GM18867 (cell line): ENCODE measurements around the gene DSCAML1.

ENCODE experiments used
- ATAC-seq: cut with Tn5 transposase; IDR thresholded peaks from one replicate; pipeline ENCODE4 v1.9.1; 2021; ENCODE audit warnings: mild to moderate bottlenecking, moderate library complexity; ENCODE audit not compliant: unreplicated experiment

The DSCAML1 gene

GRCh38 chr11:117796872-117797529, at the start of gene DSCAML1:
TSS of gene DSCAML1 (minus strand) at chr11:117797216. CDS start at chr11:117797079, 137 bp downstream.
- no peak for ATAC-seq

- ATAC-seq: no peak
These were observed 46.9 kb upstream of the DSCAML1 start for GRCh38 chr11:117843666-117844484.

- ATAC-seq: no peak
These were observed 45.3 kb upstream of the DSCAML1 start for GRCh38 chr11:117842131-117842941.

- ATAC-seq: no peak
These were observed 44.6 kb upstream of the DSCAML1 start for GRCh38 chr11:117841551-117842031.

GRCh38 chr11:117840881-117841550, 44.0 kb upstream of the DSCAML1 start:
- no peak for ATAC-seq

GRCh38 chr11:117839936-117840813, 43.2 kb upstream of the DSCAML1 start:
- no peak for ATAC-seq

GRCh38 chr11:117839380-117839881, 42.4 kb upstream of the DSCAML1 start:
- no peak for ATAC-seq

- ATAC-seq: no peak
These were observed 41.9 kb upstream of the DSCAML1 start for GRCh38 chr11:117838901-117839300.

- no peak for ATAC-seq
These were observed 40.8 kb upstream of the DSCAML1 start for GRCh38 chr11:117837791-117838190.

- no peak for ATAC-seq
These were observed 40.2 kb upstream of the DSCAML1 start for GRCh38 chr11:117837070-117837776.

GRCh38 chr11:117836077-117836960, 39.3 kb upstream of the DSCAML1 start:
- ATAC-seq: no peak

- ATAC-seq: no peak
These were observed 38.6 kb upstream of the DSCAML1 start for GRCh38 chr11:117835576-117835975.

- ATAC-seq: no peak
These were observed 37.9 kb upstream of the DSCAML1 start for GRCh38 chr11:117834838-117835443.

GRCh38 chr11:117834068-117834810, 37.2 kb upstream of the DSCAML1 start:
- no peak for ATAC-seq

- ATAC-seq: no peak
These were observed 36.4 kb upstream of the DSCAML1 start for GRCh38 chr11:117833401-117833891.

- ATAC-seq: no peak
These were observed 35.5 kb upstream of the DSCAML1 start for GRCh38 chr11:117832511-117832910.
